ENCODE measurements around the gene RBM28. TPM values are rescaled to one million over a fixed set of nuclear protein-coding genes. Genes with fewer than 3 reads are reported as not detected.

The RBM28 gene
- total and polyA plus RNA-seq, 2 of the 8 experiments (the other 6 are each of a cell fraction or from before 2014, with no cell fraction given), result 12.8 to 65.3 TPM

DNA sequence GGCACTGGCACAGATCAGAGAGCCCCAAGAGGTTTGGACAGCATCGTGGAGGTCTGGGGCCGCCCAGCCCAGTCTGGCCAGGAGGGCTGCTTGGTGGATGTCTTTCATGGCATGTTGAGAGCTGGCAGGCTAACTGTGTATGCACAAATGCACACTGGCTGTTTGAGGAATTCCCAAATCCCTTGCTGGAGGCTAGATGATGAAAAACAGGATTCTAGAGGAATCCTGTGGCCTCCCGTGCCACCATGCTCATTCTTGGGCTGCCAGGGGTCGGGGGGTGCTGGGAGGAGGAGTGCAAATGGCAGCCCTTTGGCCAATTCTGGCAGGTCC is 76.1 kb downstream of the RBM28 start:
- Histone ChIP-seq H2AFZ (ENCODE audit: low read length) (peak overlapping the region; percentile 56; the same call in 1 of the 2 replicates), H3K9ac (replicated peaks in 1 of 4; ENCODE audit: extremely low read depth in 1 of 4, low read depth in 3 of 4, low read length in 3 of 4) (no peak overlapping the region)
- CTCF ChIA-PET (ENCODE audit: partially characterized antibody), result interaction anchor here (1.0 to 1.6 kb wide), 7 partner anchors 10 to 160 kb away, joined by 3 to 8 read pairs (median 4); no protein-coding TSS in a partner anchor

More for the DNA sequence above, 76.1 kb downstream of the RBM28 start:
- H3K36me3 ChIP-seq (ENCODE audit: control insufficient read depth in 2 of 4, insufficient read depth in 4 of 4, low read length in 3 of 4), result no peaks in the 10 kb centered on the region
- FAIRE-seq, result no peak
- peaks cover 4 to 33% (median 21%) of the 10 kb centered on the region in 4 experiments for H3K4me1 ChIP-seq (replicated peaks in 1 of 4; ENCODE audit: control insufficient read depth in 3 of 4, insufficient read depth in 4 of 4, low read length in 3 of 4)
- peak overlapping the region; percentile 55; the same call in 1 of the 2 replicates for H2AK5ac ChIP-seq (ENCODE audit: low read depth, low read length)
- H3K4me2 ChIP-seq (ENCODE audit: insufficient read depth in 1 of 2, low read depth in 2 of 2, low read length in 2 of 2), result peak overlapping the region; percentile 57 to 61
- WGBS, 2 experiments (ENCODE audit: extremely low coverage in 1 of 2, insufficient coverage in 1 of 2, insufficient read length in 1 of 2, insufficient replicate concordance in 2 of 2, low coverage in 1 of 2, low lambda C conversion rate in 2 of 2, missing lambda C conversion rate in 1 of 2), result 55% methylated on average over 4 of the region's 4 CpGs; no CpG with 5 or more reads in 1 of the 2 experiments
- H3K56ac ChIP-seq (replicated peaks; ENCODE audit: insufficient read length, low read depth, low read length), result no peak overlapping the region
- no peaks in the 10 kb centered on the region; the same call in 1 of the 2 replicates for H3K23me2 ChIP-seq (ENCODE audit: low read depth, low read length)
- H4K5ac ChIP-seq (ENCODE audit: insufficient read length, low read depth, low read length), result no peak overlapping the region
- no peaks in the 10 kb centered on the region for H4K20me1 ChIP-seq (replicated peaks in 1 of 2; ENCODE audit: control insufficient read depth in 1 of 2, insufficient read depth in 2 of 2, low read length in 2 of 2)
- peaks cover 0 to 3% (median 1%) of the 10 kb centered on the region in 4 experiments; a peak in 2 of 7 replicates for H3K27me3 ChIP-seq (replicated peaks in 1 of 4; ENCODE audit: control insufficient read depth in 3 of 4, extremely low read depth in 1 of 4, insufficient read depth in 3 of 4, low read length in 3 of 4)
- peak overlapping the region; percentile 99 for H2BK20ac ChIP-seq (ENCODE audit: low read length)
- H3K4me3 ChIP-seq (ENCODE audit: extremely low read depth in 1 of 4, insufficient read depth in 2 of 4, low read depth in 3 of 4, low read length in 4 of 4), result peak overlapping the region in 2 of 4 experiments; percentile 11 to 38; a peak in 2 of 8 replicates
- H4K91ac ChIP-seq (replicated peaks; ENCODE audit: insufficient read length, low read length), result peak overlapping the region; percentile 38
- H2BK15ac ChIP-seq (ENCODE audit: low read length), result peak overlapping the region; percentile 76; the same call in 1 of the 2 replicates
- no peak overlapping the region for H3K14ac ChIP-seq (ENCODE audit: insufficient read length)
- H3K79me1 ChIP-seq (ENCODE audit: low read depth, low read length), result no peaks in the 10 kb centered on the region; the same call in 1 of the 2 replicates
- H2BK120ac ChIP-seq (replicated peaks; ENCODE audit: low read depth, low read length), result peak overlapping the region; percentile 16
- H3K79me2 ChIP-seq (ENCODE audit: control insufficient read depth in 1 of 2, insufficient read depth in 2 of 2, low read length in 2 of 2), result no peaks in the 10 kb centered on the region
- DNase-seq (ENCODE audit: low read depth in 1 of 2, low spot score in 2 of 2), result no peak
- H4K8ac ChIP-seq (ENCODE audit: extremely low read depth, insufficient read depth, low read length), result peak overlapping the region; percentile 83; the same call in 1 of the 2 replicates
- H3K18ac ChIP-seq (ENCODE audit: extremely low read depth, low read length), result peak overlapping the region; percentile 95
- H2BK12ac ChIP-seq (ENCODE audit: low read depth, low read length), result peak overlapping the region; percentile 86; the same call in 1 of the 2 replicates
- no peak for TF ChIP-seq PHF8 (conservative IDR thresholded peaks at IDR 0.05; ENCODE audit: low read depth, low read length)
- TF ChIP-seq FOSL1 (IDR thresholded peaks at IDR 0.05; ENCODE audit: insufficient read depth, low read depth, low read length), result no peak
- peak; percentile 0 for TF ChIP-seq ASH2L (IDR thresholded peaks at IDR 0.05; ENCODE audit: low read length)
- H3K23ac ChIP-seq (ENCODE audit: insufficient read length), result no peak overlapping the region
- POLR2A ChIA-PET (ENCODE audit: partially characterized antibody), result interaction anchor here (0.8 to 2.6 kb wide), 8 partner anchors 9 to 56 kb away, joined by 3 to 23 read pairs (median 5); no protein-coding TSS in a partner anchor
- H3K4ac ChIP-seq (replicated peaks; ENCODE audit: insufficient read length, low read depth, low read length), result peak overlapping the region; percentile 22
- peak overlapping the region; percentile 63; the same call in 1 of the 2 replicates for H2BK5ac ChIP-seq (ENCODE audit: low read depth, low read length)
- no peak overlapping the region for H3K27ac ChIP-seq (ENCODE audit: low read depth, low read length)
- no peaks in the 10 kb centered on the region for H3K9me3 ChIP-seq (ENCODE audit: insufficient read depth in 2 of 2, low read depth in 1 of 2, low read length in 1 of 2)
